Small intestine (tissue), 7 donors: ENCODE measurements around the gene MT1G. TPM values are rescaled to one million over a fixed set of nuclear protein-coding genes. Genes with fewer than 3 reads are reported as not detected.
"Not testable (repeated sequence)": the region's sequence is repeated elsewhere in the genome, so short reads cannot be mapped to it uniquely, and the experiment has no call there.

ENCODE experiments used
- DNase-seq, 2 donors: peaks; one replicate each; pipeline versions ENCODE4 v3.0.0 to v3.0.0-alpha.2; 2013
- FAIRE-seq: peaks from 2 replicates; lab custom pipeline; 2012; peaks lifted over from hg19 to GRCh38; lab: Jason Lieb, UNC
- H3K27ac ChIP-seq, 3 donors: one replicate each; pipeline ENCODE4 v1.5.1; 2013; ENCODE audit warnings: low read length in 2 of 3, mild to moderate bottlenecking in 2 of 3, control low read depth in 1 of 3, inconsistent platforms in 1 of 3, low read depth in 1 of 3, moderate library complexity in 1 of 3
- H3K27me3 ChIP-seq, 3 donors: one replicate each; pipeline ENCODE4 v1.6.1; 2013; ENCODE audit warnings: low read length in 3 of 3, inconsistent platforms in 1 of 3; ENCODE audit not compliant: control insufficient read depth in 3 of 3, insufficient read depth in 3 of 3
- H3K36me3 ChIP-seq, 3 donors: one replicate each; pipeline ENCODE4 v1.6.1; 2013; ENCODE audit warnings: low read length in 3 of 3, inconsistent platforms in 1 of 3, low read depth in 1 of 3, mild to moderate bottlenecking in 1 of 3, moderate library complexity in 1 of 3; ENCODE audit not compliant: control insufficient read depth in 3 of 3, insufficient read depth in 2 of 3
- H3K4me1 ChIP-seq, 3 donors: one replicate each; pipeline ENCODE4 v1.6.1; 2013; ENCODE audit warnings: low read length in 2 of 3, inconsistent platforms in 1 of 3, low read depth in 1 of 3, mild to moderate bottlenecking in 1 of 3, moderate library complexity in 1 of 3; ENCODE audit not compliant: control insufficient read depth in 3 of 3, insufficient read depth in 2 of 3
- H3K4me3 ChIP-seq, 3 donors: one replicate each; pipeline ENCODE4 v1.5.1; 2013; ENCODE audit warnings: low read length in 3 of 3, control low read depth in 1 of 3, inconsistent platforms in 1 of 3, low read depth in 1 of 3, mild to moderate bottlenecking in 1 of 3, moderate library complexity in 1 of 3
- H3K9me3 ChIP-seq, 2 donors: one replicate each; pipeline ENCODE4 v1.6.1; 2013; ENCODE audit warnings: low read depth in 1 of 2, low read length in 1 of 2; ENCODE audit not compliant: control insufficient read depth in 2 of 2, insufficient read depth in 1 of 2
- WGBS, 3 donors: extraction: QIAGEN DNeasy Blood & Tissue Kit; methylation state at CpG; one replicate each; pipeline ENCODE4 v1.1.7; 2013; 5-methylcytosine and 5-hydroxymethylcytosine counted together
- polyA plus RNA-seq, 4 donors: library from polyadenylated mRNA; stranded (reverse) in 3 of 4; unstranded in 1 of 4; fragments of 200-250 nt in 3 of 4; fragments of 120-200 nt in 1 of 4; gene quantifications; one replicate each; pipeline versions ENCODE4 v1.2.1 to v1.2.3, GENCODE V29; 2013
- donor health status: healthy with polysubstance abuse.
- donor health status: control.
- donor health status: control.
- donor health status: Bipolar disorder and iron deficiency.
- donor health status: healthy.

Gene MT1G
- polyA plus RNA-seq, 4 donors, result 193 to 1,801 (median 342) TPM

GRCh38 chr16:56629531-56629930 is 38.3 kb downstream of the MT1G start:
- no peak overlapping the region for H3K27ac ChIP-seq
- FAIRE-seq (no peak), DNase-seq (no peak)
- no peaks in the 10 kb centered on the region for H3K9me3 ChIP-seq
- H3K4me1 ChIP-seq, result peaks cover 0 to 3% (median 0%) of the 10 kb centered on the region in 3 donors
- 86 to 90% (median 89%) methylated on average over 3 of the region's 3 CpGs for WGBS, 3 donors
- H3K4me3 ChIP-seq, result no peak overlapping the region
- peaks cover 0 to 50% (median 6%) of the 10 kb centered on the region in 3 donors for H3K27me3 ChIP-seq
- H3K36me3 ChIP-seq, result no peaks in the 10 kb centered on the region

DNA sequence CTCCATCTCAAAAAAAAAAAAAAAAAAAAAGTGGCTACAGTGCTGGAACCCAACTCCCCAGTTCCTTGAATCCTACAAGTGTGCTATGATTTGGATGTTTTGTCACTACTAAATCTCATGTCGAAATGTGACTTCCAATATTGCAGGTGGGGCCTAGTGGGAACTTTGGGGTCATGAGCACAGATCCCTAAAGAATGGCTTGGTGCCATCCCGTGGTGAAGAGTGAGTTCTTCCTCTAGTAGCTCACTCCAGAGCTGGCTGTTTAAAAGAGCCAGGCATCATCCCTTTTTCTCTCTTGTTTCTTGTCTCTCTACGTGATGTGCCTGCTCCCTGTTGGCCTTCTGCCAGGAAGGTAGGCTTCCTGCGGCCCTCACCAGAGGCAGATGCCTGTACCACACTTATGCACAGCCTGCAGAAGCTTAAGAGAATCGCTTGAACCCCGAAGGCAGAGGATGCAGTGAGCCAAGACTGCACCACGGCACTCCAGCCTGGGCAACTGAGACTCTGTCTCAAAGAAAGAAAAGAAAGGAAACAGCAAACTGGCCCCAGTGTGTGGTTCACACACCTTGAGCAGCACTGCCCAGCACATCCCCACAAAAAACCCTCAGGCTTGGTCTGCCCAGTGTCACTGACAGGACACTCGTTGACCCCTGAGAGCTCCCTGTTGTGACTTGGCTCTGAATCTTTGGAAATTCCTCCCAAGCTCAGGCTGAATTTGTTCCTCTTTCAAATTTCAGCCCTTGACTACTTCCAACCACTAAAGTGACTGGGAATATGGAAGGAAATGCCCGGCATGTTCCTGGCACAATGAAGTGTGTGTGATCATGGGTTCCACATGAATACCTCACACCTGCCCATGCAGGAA is 39.1 kb downstream of the MT1G start:
- FAIRE-seq (no peak), DNase-seq (no peak)
- H3K27ac ChIP-seq, result no peak overlapping the region
- H3K36me3 ChIP-seq, result no peaks in the 10 kb centered on the region
- WGBS, 3 donors, result 70 to 75% (median 74%) methylated on average over 9 of the region's 9 CpGs
- peaks cover 0 to 3% (median 0%) of the 10 kb centered on the region in 3 donors for H3K4me1 ChIP-seq
- no peaks in the 10 kb centered on the region for H3K9me3 ChIP-seq
- peaks cover 0 to 42% (median 5%) of the 10 kb centered on the region in 3 donors for H3K27me3 ChIP-seq
- H3K4me3 ChIP-seq, result no peak overlapping the region

GRCh38 chr16:56626685-56627084 is 41.2 kb downstream of the MT1G start:
- H3K27me3 ChIP-seq, result peaks cover 0 to 21% (median 0%) of the 10 kb centered on the region in 3 donors
- H3K36me3 ChIP-seq, result no peaks in the 10 kb centered on the region
- H3K4me3 ChIP-seq, result peak overlapping the region in 1 of 3 donors; percentile 77
- DNase-seq (no peak), FAIRE-seq (no peak)
- WGBS, 3 donors, result 9 to 46% (median 19%) methylated on average over 7 of the region's 7 CpGs
- no peaks in the 10 kb centered on the region for H3K9me3 ChIP-seq
- H3K27ac ChIP-seq, result peak overlapping the region in 1 of 3 donors; percentile 59
- H3K4me1 ChIP-seq, result peaks cover 0 to 3% (median 0%) of the 10 kb centered on the region in 3 donors

DNA sequence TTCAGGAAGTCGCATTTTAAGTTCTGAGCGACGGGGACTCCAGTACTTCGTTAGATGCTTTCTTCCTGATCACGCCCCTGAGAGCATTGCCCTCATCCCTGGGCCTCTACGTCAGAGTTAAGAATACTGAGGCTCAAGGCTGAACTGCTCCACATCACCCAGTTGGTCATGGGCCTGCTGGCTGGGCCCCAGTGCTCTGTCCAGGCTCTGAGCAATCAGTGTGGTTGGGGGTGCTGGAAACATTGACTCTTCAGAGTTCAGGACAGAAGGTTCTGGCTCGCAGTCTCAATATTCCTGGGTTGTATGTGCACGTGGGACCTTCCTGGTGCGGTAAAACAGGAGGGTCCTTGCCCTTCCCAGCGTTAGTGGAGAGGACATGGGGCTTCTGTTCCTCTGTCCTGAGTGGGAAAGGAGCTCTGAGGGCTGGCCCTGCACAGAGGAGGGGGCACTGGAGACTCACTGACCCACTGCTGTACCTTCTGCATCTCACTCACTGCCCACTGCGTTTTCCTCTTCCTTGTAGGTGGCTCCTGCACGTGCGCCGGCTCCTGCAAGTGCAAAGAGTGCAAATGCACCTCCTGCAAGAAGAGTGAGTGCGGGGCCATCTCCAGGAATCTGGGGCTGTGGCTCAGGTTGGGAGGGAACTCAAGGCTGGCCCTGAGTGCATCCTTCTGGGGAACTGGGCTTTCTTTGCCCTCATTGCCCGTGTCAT is 41.8 kb downstream of the MT1G start:
- peaks cover 0 to 3% (median 0%) of the 10 kb centered on the region in 3 donors for H3K4me1 ChIP-seq
- DNase-seq (peak in 1 of 2 donors; percentile 48), FAIRE-seq (no peak)
- WGBS, 3 donors, result 11 to 26% (median 13%) methylated on average over 16 of the region's 16 CpGs
- H3K9me3 ChIP-seq, result no peaks in the 10 kb centered on the region
- H3K27me3 ChIP-seq, result peaks cover 0 to 15% (median 0%) of the 10 kb centered on the region in 3 donors
- peak overlapping the region in 2 of 3 donors; percentile 64 to 77 for H3K4me3 ChIP-seq
- no peaks in the 10 kb centered on the region for H3K36me3 ChIP-seq
- H3K27ac ChIP-seq, result peak overlapping the region in 2 of 3 donors; percentile 39 to 95

- H3K27me3 ChIP-seq, result peaks cover 0 to 12% (median 0%) of the 10 kb centered on the region in 3 donors
- WGBS, 3 donors, result 2 to 3% (median 3%) methylated on average over 57 to 62 of the region's 62 CpGs
- no peaks in the 10 kb centered on the region for H3K36me3 ChIP-seq
- FAIRE-seq (no peak), DNase-seq (peak; percentile 73 to 91)
- peak within 1 kb of the TSS in 2 of 3 donors; percentile 64 to 77 for H3K4me3 ChIP-seq
- peaks cover 0 to 3% (median 0%) of the 10 kb centered on the region in 3 donors for H3K4me1 ChIP-seq
- H3K27ac ChIP-seq, result peak within 1 kb of the TSS; percentile 39 to 95 (median 49)
- no peaks in the 10 kb centered on the region for H3K9me3 ChIP-seq
Observed at GRCh38 chr16:56625140-56625942, 42.5 kb downstream of the MT1G start, which contains the start of gene MT1E. Gene MT1E, plus strand, starts transcription at chr16:56625781. Its CDS starts 71 bp downstream, at chr16:56625852.

GRCh38 chr16:56623637-56624036 is 44.2 kb downstream of the MT1G start:
- Histone ChIP-seq H3K27ac (no peak overlapping the region), H3K27me3 (peaks cover 0 to 15% (median 0%) of the 10 kb centered on the region in 3 donors), H3K9me3 (no peaks in the 10 kb centered on the region), H3K4me1 (peaks cover 0 to 3% (median 0%) of the 10 kb centered on the region in 3 donors), H3K36me3 (no peaks in the 10 kb centered on the region), H3K4me3 (no peak overlapping the region)
- 90 to 96% (median 92%) methylated on average over 2 of the region's 2 CpGs for WGBS, 3 donors
- no peak for DNase-seq
- no peak for FAIRE-seq

- not testable (repeated sequence) for H3K27ac ChIP-seq, H3K4me3 ChIP-seq, H3K4me1 ChIP-seq, DNase-seq, H3K36me3 ChIP-seq, FAIRE-seq, H3K9me3 ChIP-seq
- WGBS, 3 donors, result 87 to 89% (median 87%) methylated on average over 5 of the region's 5 CpGs
- peaks cover 0 to 19% (median 0%) of the 10 kb centered on the region in 3 donors for H3K27me3 ChIP-seq
Observed at GRCh38 chr16:56623184-56623583, 44.7 kb downstream of the MT1G start.
